Lung (tissue), 12 donors: Measurements from ENCODE around the gene GLYATL1B. TPM values are rescaled to one million over a fixed set of nuclear protein-coding genes. Genes with fewer than 3 reads are reported as not detected.

ENCODE experiments used
- ATAC-seq: fragments of 200-7000 bp; cut with Tn5 transposase; one replicate; pipeline ENCODE4 v1.9.1; 2020; ENCODE audit warnings: moderate number of reproducible peaks; ENCODE audit not compliant: insufficient read depth, low FRiP score
- DNase-seq, 3 donors: peaks; one replicate each; pipeline ENCODE4 v3.0.0-alpha.2; 2013 to 2017
- H3K27ac ChIP-seq, 2 donors: one replicate each; pipeline ENCODE4 v1.5.1; 2013; ENCODE audit warnings: mild to moderate bottlenecking in 2 of 2, moderate library complexity in 2 of 2, control low read depth in 1 of 2, inconsistent platforms in 1 of 2, low read depth in 1 of 2, low read length in 1 of 2
- H3K27me3 ChIP-seq, 3 donors: one replicate each; pipeline ENCODE4 v1.5.1; 2013; ENCODE audit warnings: low read length in 2 of 3; ENCODE audit not compliant: control insufficient read depth in 3 of 3, insufficient read depth in 3 of 3
- H3K36me3 ChIP-seq, 4 donors: one replicate each; pipeline ENCODE4 v1.5.1; 2013; ENCODE audit warnings: low read length in 4 of 4, mild to moderate bottlenecking in 1 of 4, moderate library complexity in 1 of 4; ENCODE audit not compliant: control insufficient read depth in 4 of 4, insufficient read depth in 4 of 4
- H3K4me1 ChIP-seq, 5 donors: one replicate each; pipeline ENCODE4 v1.5.1; 2013; ENCODE audit warnings: low read length in 5 of 5, mild to moderate bottlenecking in 2 of 5, moderate library complexity in 1 of 5; ENCODE audit not compliant: control insufficient read depth in 5 of 5, insufficient read depth in 5 of 5
- H3K4me3 ChIP-seq: one replicate; pipeline ENCODE4 v1.5.1; 2013; ENCODE audit warnings: mild to moderate bottlenecking, control low read depth, moderate library complexity
- H3K9ac ChIP-seq, 2 donors: one replicate each; pipeline ENCODE4 v1.5.1; 2013; ENCODE audit warnings: low read length in 2 of 2, control low read depth in 1 of 2; ENCODE audit not compliant: insufficient read depth in 1 of 2
- H3K9me3 ChIP-seq, 4 donors: one replicate each; pipeline ENCODE4 v1.5.1; 2013; ENCODE audit warnings: low read length in 3 of 4, mild to moderate bottlenecking in 1 of 4, moderate library complexity in 1 of 4; ENCODE audit not compliant: control insufficient read depth in 4 of 4, insufficient read depth in 3 of 4
- WGBS, 2 donors: extraction: QIAGEN DNeasy Blood & Tissue Kit; methylation state at CpG; one replicate each; pipeline ENCODE4 v1.1.7; 2013; 5-methylcytosine and 5-hydroxymethylcytosine counted together
- polyA plus RNA-seq, 2 donors: library from polyadenylated mRNA; stranded (reverse); fragments of 200-250 nt; gene quantifications; one replicate each; pipeline ENCODE4 v1.2.1, GENCODE V29; 2013
- total RNA-seq, 2 donors: library from RNA; depleted of rRNA in 1 of 2; stranded (reverse); fragments of >200 nt in 1 of 2; gene quantifications; one replicate each; pipeline ENCODE4 v1.2.1, GENCODE V29; 2014 to 2021
- TF ChIP-seq, protein P1 (sequence below): IDR thresholded peaks from 2 replicates; pipeline ENCODE4 v1.5.1; 2012; ENCODE audit warnings: mild to moderate bottlenecking; ENCODE audit errors: control extremely low read depth, extremely low read depth
- donor health status: control.
- donor health status: control.
- donor health status: Bipolar disorder and iron deficiency.
- donor health status: healthy.
- donor health status: DM: yes; HTN: yes; CAD: no.

The GLYATL1B gene
- total and polyA plus RNA-seq, 4 donors, result not detected

- TF ChIP-seq, protein P1, sequence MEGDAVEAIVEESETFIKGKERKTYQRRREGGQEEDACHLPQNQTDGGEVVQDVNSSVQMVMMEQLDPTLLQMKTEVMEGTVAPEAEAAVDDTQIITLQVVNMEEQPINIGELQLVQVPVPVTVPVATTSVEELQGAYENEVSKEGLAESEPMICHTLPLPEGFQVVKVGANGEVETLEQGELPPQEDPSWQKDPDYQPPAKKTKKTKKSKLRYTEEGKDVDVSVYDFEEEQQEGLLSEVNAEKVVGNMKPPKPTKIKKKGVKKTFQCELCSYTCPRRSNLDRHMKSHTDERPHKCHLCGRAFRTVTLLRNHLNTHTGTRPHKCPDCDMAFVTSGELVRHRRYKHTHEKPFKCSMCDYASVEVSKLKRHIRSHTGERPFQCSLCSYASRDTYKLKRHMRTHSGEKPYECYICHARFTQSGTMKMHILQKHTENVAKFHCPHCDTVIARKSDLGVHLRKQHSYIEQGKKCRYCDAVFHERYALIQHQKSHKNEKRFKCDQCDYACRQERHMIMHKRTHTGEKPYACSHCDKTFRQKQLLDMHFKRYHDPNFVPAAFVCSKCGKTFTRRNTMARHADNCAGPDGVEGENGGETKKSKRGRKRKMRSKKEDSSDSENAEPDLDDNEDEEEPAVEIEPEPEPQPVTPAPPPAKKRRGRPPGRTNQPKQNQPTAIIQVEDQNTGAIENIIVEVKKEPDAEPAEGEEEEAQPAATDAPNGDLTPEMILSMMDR, result no peak
- Histone ChIP-seq H3K4me3 (peak within 1 kb of the TSS; percentile 92), H3K27me3 (no peaks in the 10 kb centered on the region), H3K9me3 (no peaks in the 10 kb centered on the region), H3K27ac (peak within 1 kb of the TSS; percentile 54 to 98), H3K4me1 (peaks cover 0 to 43% (median 9%) of the 10 kb centered on the region in 5 donors), H3K9ac (peak within 1 kb of the TSS; percentile 33 to 93), H3K36me3 (peaks cover 0 to 6% (median under 1%) of the 10 kb centered on the region in 4 donors)
- peak; percentile 92 to 95 (median 95) for DNase-seq
- WGBS, 2 donors, result 0% methylated on average over 50 of the region's 50 CpGs
- peak; percentile 93 for ATAC-seq
These were observed 56.7 kb downstream of the GLYATL1B start, which contains the start of gene FAM111A for GRCh38 chr11:59142530-59143507. Gene FAM111A (plus strand): TSS chr11:59142856. CDS start chr11:59148873, 6,017 bp downstream.

- Histone ChIP-seq H3K36me3 (peaks cover 0 to 13% (median 0%) of the 10 kb centered on the region in 4 donors), H3K27me3 (no peaks in the 10 kb centered on the region), H3K9ac (peak overlapping the region in 1 of 2 donors; percentile 93), H3K4me3 (no peak overlapping the region), H3K4me1 (peaks cover 0 to 43% (median 9%) of the 10 kb centered on the region in 5 donors), H3K27ac (peak overlapping the region; percentile 66 to 85), H3K9me3 (no peaks in the 10 kb centered on the region)
- ATAC-seq (no peak), DNase-seq (peak in 1 of 3 donors; percentile 15)
- WGBS, 2 donors, result 70 to 89% methylated on average over 1 of the region's 1 CpG
- TF ChIP-seq, protein P1, result no peak
These were observed 58.0 kb downstream of the GLYATL1B start for GRCh38 chr11:59144096-59144495.

Other genes with a start within 250 kb of the GLYATL1B start
- 1 to 10 TPM in 1 of 2 donors, under 1 TPM in 1; 0.40 to 1.2 TPM for gene GLYATL2, start 241.6 kb upstream of the GLYATL1B start, total RNA-seq
- gene GLYATL2, start 241.6 kb upstream of the GLYATL1B start, polyA plus RNA-seq, result under 1 TPM; 0.06 to 0.09 TPM
- 1 to 10 TPM in 1 of 2 donors, under 1 TPM in 1; 0.31 to 1.8 TPM for gene GLYATL1, start 146.8 kb upstream of the GLYATL1B start, total RNA-seq
- gene GLYATL1, start 146.8 kb upstream of the GLYATL1B start, polyA plus RNA-seq, result under 1 TPM in 1 of 2 donors, not detected in 1; 0.05 TPM
- gene FAM111B, start 20.9 kb downstream of the GLYATL1B start, total RNA-seq, result 1 to 10 TPM; 3.0 to 6.9 TPM
- 1 to 10 TPM in 1 of 2 donors, under 1 TPM in 1; 0.94 to 1.5 TPM for gene FAM111B, start 20.9 kb downstream of the GLYATL1B start, polyA plus RNA-seq
- gene FAM111A, start 56.5 kb downstream of the GLYATL1B start, total RNA-seq, result 10 to 100 TPM; 34.1 to 73.3 TPM
- gene FAM111A, start 56.5 kb downstream of the GLYATL1B start, polyA plus RNA-seq, result 10 to 100 TPM; 14.9 to 44.8 TPM
- 10 to 100 TPM; 44.6 to 51.6 TPM for gene DTX4, start 85.8 kb downstream of the GLYATL1B start, total RNA-seq
- gene DTX4, start 85.8 kb downstream of the GLYATL1B start, polyA plus RNA-seq, result 10 to 100 TPM; 14.7 to 25.0 TPM
- 10 to 100 TPM; 28.1 to 45.6 TPM for gene MPEG1, start 126.6 kb downstream of the GLYATL1B start, total RNA-seq
- 10 to 100 TPM in 1 of 2 donors, 1 to 10 TPM in 1; 7.0 to 63.5 TPM for gene MPEG1, start 126.6 kb downstream of the GLYATL1B start, polyA plus RNA-seq